Fibroblast of lung (primary cell): ENCODE results near the gene GYPC. TPM values are rescaled to one million over a fixed set of nuclear protein-coding genes. Genes with fewer than 3 reads are reported as not detected.

Source experiments
- DNase-seq, 2 donors: peaks; one replicate each; pipeline versions ENCODE4 v3.0.0 to v3.0.0-alpha.2; 2010; ENCODE audit warnings: low read depth in 2 of 2
- H2AFZ ChIP-seq: 2 replicates; pipeline ENCODE4 v1.5.1; 2012; ENCODE audit warnings: low read length, control low read depth, inconsistent platforms
- H3K27ac ChIP-seq: 2 replicates; pipeline ENCODE4 v1.5.1; 2011; ENCODE audit warnings: low read length, control low read depth; ENCODE audit not compliant: insufficient read depth
- H3K27me3 ChIP-seq: 2 replicates; pipeline ENCODE4 v1.5.1; 2011; ENCODE audit warnings: mild to moderate bottlenecking, low read length; ENCODE audit not compliant: control insufficient read depth, insufficient read depth
- H3K36me3 ChIP-seq: 2 replicates; pipeline ENCODE4 v1.5.1; 2011; ENCODE audit warnings: low read length; ENCODE audit not compliant: control insufficient read depth, insufficient read depth
- H3K4me1 ChIP-seq: 2 replicates; pipeline ENCODE4 v1.5.1; 2011; ENCODE audit warnings: low read length; ENCODE audit not compliant: control insufficient read depth, insufficient read depth; ENCODE audit errors: extremely low read depth
- H3K4me2 ChIP-seq: 2 replicates; pipeline ENCODE4 v1.5.1; 2011; ENCODE audit warnings: low read length, control low read depth; ENCODE audit not compliant: insufficient read depth; ENCODE audit errors: extremely low read depth
- H3K4me3 ChIP-seq, 4 experiments: fragments of 200-600 bp in 1 of 4; sonication (generic) in 1 of 4; replicated peaks in 1 of 4; 2 replicates each; pipeline ENCODE4 v1.5.1; 2011 to 2016; ENCODE audit warnings: low read length in 4 of 4, low read depth in 3 of 4, mild to moderate bottlenecking in 3 of 4, control low read depth in 2 of 4, inconsistent platforms in 1 of 4, mixed read lengths in 1 of 4; ENCODE audit not compliant: insufficient read depth in 1 of 4; ENCODE audit errors: control extremely low read depth in 1 of 4
- H3K79me2 ChIP-seq: 2 replicates; pipeline ENCODE4 v1.5.1; 2012; ENCODE audit warnings: mild to moderate bottlenecking, low read length, inconsistent platforms; ENCODE audit not compliant: control insufficient read depth, insufficient read depth
- H3K9ac ChIP-seq: 2 replicates; pipeline ENCODE4 v1.5.1; 2011; ENCODE audit warnings: mild to moderate bottlenecking, low read length, control low read depth; ENCODE audit not compliant: insufficient read depth
- H3K9me3 ChIP-seq: 2 replicates; pipeline ENCODE4 v1.5.1; 2012; ENCODE audit warnings: low read depth, low read length; ENCODE audit not compliant: control insufficient read depth, insufficient read depth
- H4K20me1 ChIP-seq: 2 replicates; pipeline ENCODE4 v1.5.1; 2011; ENCODE audit warnings: low read length; ENCODE audit not compliant: control insufficient read depth, insufficient read depth; ENCODE audit errors: extremely low read depth
- CTCF ChIP-seq, 2 donors: IDR thresholded peaks in 1 of 2; conservative IDR thresholded peaks in 1 of 2; 1 replicate in 1 of 2; 2 replicates in 1 of 2; pipeline ENCODE4 v1.5.1; 2011 to 2012; ENCODE audit warnings: low read length in 2 of 2, control low read depth in 1 of 2, inconsistent platforms in 1 of 2, low read depth in 1 of 2, mild to moderate bottlenecking in 1 of 2
- EZH2 ChIP-seq: IDR thresholded peaks from 2 replicates; pipeline ENCODE4 v1.5.1; 2012; ENCODE audit warnings: low read length, control low read depth, mild to moderate bottlenecking; ENCODE audit errors: missing control alignments
- polyA plus RNA-seq, 2 donors: library from polyadenylated mRNA; depleted of rRNA in 1 of 2; stranded (reverse) in 1 of 2; unstranded in 1 of 2; fragments of >200 nt; gene quantifications; 2 replicates each; pipeline ENCODE4 v1.2.1, GENCODE V29; 2011 to 2012; ENCODE audit warnings: missing spikeins in 1 of 2
- total RNA-seq: library from RNA; depleted of rRNA; stranded (reverse); fragments of >200 nt; gene quantifications from 2 replicates; pipeline ENCODE4 v1.2.1, GENCODE V29; 2014

Gene GYPC
- total and polyA plus RNA-seq, 2 donors (not counting 1 experiment from before 2014, with no cell fraction given): 135 to 167 TPM

- H3K27ac ChIP-seq: no peak overlapping the region
- no peak overlapping the region for H2AFZ ChIP-seq
- no peaks in the 10 kb centered on the region for H3K36me3 ChIP-seq
- H3K4me1 ChIP-seq: no peaks in the 10 kb centered on the region
- no peaks in the 10 kb centered on the region for H3K9me3 ChIP-seq
- no peak for DNase-seq
- no peaks in the 10 kb centered on the region for H4K20me1 ChIP-seq
- H3K27me3 ChIP-seq: no peaks in the 10 kb centered on the region
- no peak overlapping the region for H3K9ac ChIP-seq
- H3K4me2 ChIP-seq: no peak overlapping the region
- no peaks in the 10 kb centered on the region for H3K79me2 ChIP-seq
- H3K4me3 ChIP-seq: no peak overlapping the region
- no peak for TF ChIP-seq EZH2
- no peak for TF ChIP-seq CTCF (conservative IDR thresholded peaks at IDR 0.05 in 1 of 2, IDR thresholded peaks at IDR 0.05 in 1 of 2; ENCODE audit: low read depth in 1 of 2, low read length in 2 of 2)
Observed at GRCh38 chr2:126720638-126721037, 64.7 kb downstream of the GYPC start.

- Histone ChIP-seq H3K27ac (no peak overlapping the region), H3K9ac (no peak overlapping the region), H3K4me1 (no peaks in the 10 kb centered on the region), H3K4me3 (no peak overlapping the region), H3K27me3 (no peaks in the 10 kb centered on the region), H3K36me3 (no peaks in the 10 kb centered on the region), H3K9me3 (no peaks in the 10 kb centered on the region), H4K20me1 (no peaks in the 10 kb centered on the region), H3K4me2 (no peak overlapping the region), H3K79me2 (no peaks in the 10 kb centered on the region), H2AFZ (no peak overlapping the region)
- TF ChIP-seq CTCF (conservative IDR thresholded peaks at IDR 0.05 in 1 of 2, IDR thresholded peaks at IDR 0.05 in 1 of 2; ENCODE audit: low read depth in 1 of 2, low read length in 2 of 2) (no peak), EZH2 (no peak)
- no peak for DNase-seq
Observed at GRCh38 chr2:126722081-126722480, 66.1 kb downstream of the GYPC start.

- H4K20me1 ChIP-seq: no peaks in the 10 kb centered on the region
- H3K27me3 ChIP-seq: no peaks in the 10 kb centered on the region
- H3K4me1 ChIP-seq: no peaks in the 10 kb centered on the region
- H3K27ac ChIP-seq: no peak overlapping the region
- H2AFZ ChIP-seq: no peak overlapping the region
- no peaks in the 10 kb centered on the region for H3K9me3 ChIP-seq
- H3K79me2 ChIP-seq: no peaks in the 10 kb centered on the region
- no peak for DNase-seq
- no peaks in the 10 kb centered on the region for H3K36me3 ChIP-seq
- TF ChIP-seq CTCF (conservative IDR thresholded peaks at IDR 0.05 in 1 of 2, IDR thresholded peaks at IDR 0.05 in 1 of 2; ENCODE audit: low read depth in 1 of 2, low read length in 2 of 2) (no peak), EZH2 (no peak)
- no peak overlapping the region for H3K9ac ChIP-seq
- H3K4me2 ChIP-seq: no peak overlapping the region
- no peak overlapping the region for H3K4me3 ChIP-seq
Observed at GRCh38 chr2:126722546-126722945, 66.6 kb downstream of the GYPC start.
